ENCODE results near the gene RCBTB2.

The RCBTB2 gene

GRCh38 chr13:48539550-48539949 lies 6.7 kb upstream of the RCBTB2 start:
- DNase-seq (ENCODE audit: low read depth), result peak; percentile 18
- TF ChIP-seq CTCF (conservative IDR thresholded peaks at IDR 0.05; ENCODE audit: control insufficient read depth, insufficient read depth, low read depth, low read length), result no peak
- no peak overlapping the region for H3K4me3 ChIP-seq (ENCODE audit: control insufficient read depth, low read depth, low read length)

- no peak overlapping the region for H3K4me3 ChIP-seq (ENCODE audit: control insufficient read depth, low read depth, low read length)
These were observed 3.9 kb upstream of the RCBTB2 start for GRCh38 chr13:48536621-48537250.

GRCh38 chr13:48535766-48536165 lies 2.9 kb upstream of the RCBTB2 start:
- TF ChIP-seq CTCF (conservative IDR thresholded peaks at IDR 0.05; ENCODE audit: control insufficient read depth, insufficient read depth, low read depth, low read length), result no peak
- no peak overlapping the region for H3K4me3 ChIP-seq (ENCODE audit: control insufficient read depth, low read depth, low read length)

More at GRCh38 chr13:48536621-48537250, 3.9 kb upstream of the RCBTB2 start:
- TF ChIP-seq CTCF (conservative IDR thresholded peaks at IDR 0.05; ENCODE audit: control insufficient read depth, insufficient read depth, low read depth, low read length), result no peak
- no peak for DNase-seq (ENCODE audit: low read depth)

GRCh38 chr13:48534911-48535501 lies 2.1 kb upstream of the RCBTB2 start:
- H3K4me3 ChIP-seq (ENCODE audit: control insufficient read depth, low read depth, low read length), result no peak overlapping the region
- TF ChIP-seq CTCF (conservative IDR thresholded peaks at IDR 0.05; ENCODE audit: control insufficient read depth, insufficient read depth, low read depth, low read length), result no peak
- DNase-seq (ENCODE audit: low read depth), result no peak

More at GRCh38 chr13:48535766-48536165, 2.9 kb upstream of the RCBTB2 start:
- no peak for DNase-seq (ENCODE audit: low read depth)

GRCh38 chr13:48533961-48534600 lies 1.2 kb upstream of the RCBTB2 start:
- H3K4me3 ChIP-seq (ENCODE audit: control insufficient read depth, low read depth, low read length), result no peak overlapping the region
- no peak for TF ChIP-seq CTCF (conservative IDR thresholded peaks at IDR 0.05; ENCODE audit: control insufficient read depth, insufficient read depth, low read depth, low read length)
- no peak for DNase-seq (ENCODE audit: low read depth)

- peak; percentile 56 for DNase-seq (ENCODE audit: low read depth)
- no peak for TF ChIP-seq CTCF (conservative IDR thresholded peaks at IDR 0.05; ENCODE audit: control insufficient read depth, insufficient read depth, low read depth, low read length)
- H3K4me3 ChIP-seq (ENCODE audit: control insufficient read depth, low read depth, low read length), result peak overlapping the region; percentile 86
These were observed 699 bp downstream of the RCBTB2 start for GRCh38 chr13:48532256-48532505.
